HL-60/S4 treated with retinoic acid at 250 ng/mL for 4 days and 3 days (cell line): ENCODE results near the gene B3GAT1.

Experiments used
- in situ Hi-C: fragments of 300-500 bp; cut with MboI; formaldehyde crosslinking; loops from 2 replicates; pipeline ENCODE4 v1.7.0; 2022; ENCODE audit warnings: low sequenced_read_pairs

Gene B3GAT1

DNA sequence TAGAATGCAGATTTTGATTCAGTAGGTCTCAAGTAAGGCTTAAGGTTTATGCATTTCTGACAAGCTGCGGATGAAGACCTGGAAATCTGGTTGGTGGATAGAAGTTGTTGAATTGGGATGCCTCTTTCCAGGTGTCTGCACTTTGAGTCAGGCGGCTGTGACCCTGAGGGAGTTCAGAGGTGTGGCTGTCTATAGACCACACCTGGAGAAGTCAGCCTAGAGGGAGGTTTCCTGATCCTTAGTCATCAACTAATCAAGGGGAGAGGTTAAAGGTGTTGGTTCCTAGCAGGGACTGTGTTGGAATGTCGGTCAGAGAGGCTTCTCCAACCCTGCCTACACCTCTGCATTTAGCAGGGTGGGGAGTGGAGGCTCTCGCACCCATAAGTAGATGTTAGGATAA lies 72.3 kb downstream of the B3GAT1 start:
- in situ Hi-C loops = no loop called here

DNA sequence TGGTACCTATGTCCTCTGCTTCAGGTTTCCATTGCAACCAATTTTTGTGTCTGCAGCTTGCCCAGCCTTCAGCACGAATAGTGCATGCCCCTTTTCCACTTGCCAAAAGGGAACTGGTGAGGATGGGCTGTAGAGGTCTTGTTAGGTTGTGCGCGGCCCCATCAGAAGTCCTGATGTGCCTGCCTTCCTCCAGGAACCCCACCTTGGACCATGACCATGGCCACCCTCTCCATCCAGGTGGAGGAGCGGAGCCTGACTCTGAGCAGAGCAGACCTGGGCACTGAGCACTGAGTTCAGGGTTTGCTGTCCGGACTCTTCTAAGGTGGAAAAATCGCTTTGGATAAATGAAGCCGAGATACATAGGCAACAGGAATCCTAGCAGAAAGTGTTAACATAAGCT lies 73.4 kb downstream of the B3GAT1 start:
- in situ Hi-C loops = no loop called here

DNA sequence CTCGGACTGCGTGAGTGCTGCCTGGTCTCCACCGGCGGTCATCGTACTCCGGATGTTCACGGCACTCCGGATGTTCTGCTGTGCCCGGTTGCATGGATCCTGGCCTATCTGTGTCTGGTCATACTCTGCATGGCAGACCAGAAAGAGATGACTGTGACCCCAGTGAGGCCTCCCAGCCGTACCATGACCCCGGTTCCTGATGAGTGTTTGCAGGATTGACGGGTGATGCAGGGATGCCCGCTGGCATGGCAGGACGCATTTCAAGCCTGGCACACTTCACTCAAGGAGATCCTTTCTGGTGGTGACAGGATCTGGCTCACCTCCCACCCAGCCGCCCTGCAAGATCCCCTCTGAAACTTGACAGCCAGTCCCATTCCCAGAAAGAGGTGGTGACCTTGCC lies 74.0 kb downstream of the B3GAT1 start:
- in situ Hi-C loops = no loop called here

DNA sequence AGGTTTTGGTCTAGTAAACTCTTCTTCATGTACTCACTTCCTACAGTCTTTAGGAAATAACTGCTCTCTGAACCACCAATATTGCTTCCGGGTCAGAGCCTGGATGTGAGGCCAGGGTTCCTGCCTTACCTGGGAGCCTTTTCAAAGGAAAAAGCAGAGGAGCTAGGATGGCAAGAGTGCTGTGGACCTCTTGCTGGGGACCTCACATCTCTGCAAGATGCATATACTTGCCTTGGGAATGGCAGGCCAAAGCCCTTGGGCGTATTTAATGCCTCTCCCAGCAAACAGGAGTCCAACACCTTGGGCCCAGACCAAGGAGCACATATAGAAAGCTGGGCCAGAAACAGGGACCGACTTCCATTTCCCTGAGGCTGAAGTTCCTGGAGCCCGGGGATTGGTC lies 75.0 kb downstream of the B3GAT1 start:
- in situ Hi-C loops = no loop called here

DNA sequence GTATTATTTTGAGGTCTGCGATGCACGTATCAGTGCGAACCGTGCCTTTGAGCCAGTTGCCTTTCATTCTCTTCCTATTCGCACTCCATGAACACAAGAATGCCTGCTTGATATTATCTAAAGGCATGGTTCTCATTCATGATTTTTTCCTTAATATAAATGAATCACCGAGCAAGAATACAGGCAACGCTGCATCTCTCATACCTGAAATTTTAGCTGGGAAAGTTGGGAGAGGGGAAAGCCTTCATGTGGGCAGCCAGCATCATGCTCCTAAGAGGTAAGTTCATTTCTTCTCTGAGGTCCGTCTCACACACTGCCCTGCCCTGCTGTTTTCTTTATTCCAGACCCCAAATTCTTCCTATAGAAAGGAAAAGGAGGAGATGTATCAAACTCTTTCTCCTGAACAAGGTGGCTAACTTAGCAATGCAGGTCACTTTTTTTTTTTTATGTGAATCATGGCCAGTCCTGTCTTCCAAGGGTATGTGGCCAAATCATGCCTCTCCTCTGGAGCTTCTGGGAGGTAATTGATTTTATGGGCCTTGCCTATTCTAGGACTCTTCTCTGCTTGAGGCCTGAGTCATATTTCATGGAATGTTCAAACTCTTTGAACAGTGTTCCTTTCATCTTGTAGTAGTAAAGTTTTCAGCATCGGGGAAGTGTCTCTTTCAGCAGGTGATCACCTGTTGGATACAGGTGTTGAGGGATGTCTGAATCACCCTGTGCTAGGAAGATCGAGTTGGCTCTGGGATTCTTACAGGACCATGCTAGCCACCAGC lies 77.1 kb downstream of the B3GAT1 start:
- in situ Hi-C loops = no loop called here

DNA sequence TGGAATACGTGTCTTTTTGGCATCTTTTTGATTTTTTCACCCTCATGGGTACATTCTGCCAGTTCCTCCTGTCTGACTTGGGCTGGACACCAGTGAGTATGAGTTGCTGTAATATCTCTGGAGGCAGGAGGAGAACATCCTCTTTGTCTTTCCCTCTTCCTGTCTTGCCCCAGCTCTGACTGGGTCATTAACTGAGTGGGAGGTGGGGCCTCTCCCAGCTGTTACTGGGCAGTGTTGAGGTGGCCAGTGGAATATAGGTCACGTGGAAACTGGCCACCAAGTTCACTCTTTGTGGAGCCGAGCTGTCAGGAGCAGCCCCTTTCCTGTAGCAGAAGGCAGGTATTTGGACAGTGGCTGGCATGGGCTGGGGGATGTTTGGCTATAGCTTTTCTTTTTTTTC lies 78.1 kb downstream of the B3GAT1 start:
- in situ Hi-C loops = no loop called here

DNA sequence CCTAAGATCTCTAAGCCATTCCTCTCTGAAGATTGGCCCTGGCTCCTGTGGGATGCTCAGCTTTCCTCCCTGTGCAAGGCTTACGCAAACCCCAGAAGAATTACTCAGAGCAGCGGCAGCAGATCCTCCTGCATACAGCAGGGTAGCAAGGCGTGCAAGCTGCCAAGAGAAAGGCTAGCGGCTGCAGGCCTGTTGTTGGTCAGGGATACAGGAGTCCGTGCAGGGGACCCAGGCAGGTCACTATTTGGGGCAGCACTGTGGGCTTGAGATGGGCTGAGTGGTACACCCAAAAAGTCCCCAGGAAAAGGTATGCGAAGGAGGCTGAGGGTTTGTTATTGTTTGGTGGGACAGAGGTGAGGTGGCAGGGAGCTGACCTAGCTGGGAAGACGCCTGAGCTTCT lies 78.7 kb downstream of the B3GAT1 start:
- in situ Hi-C loops = no loop called here

DNA sequence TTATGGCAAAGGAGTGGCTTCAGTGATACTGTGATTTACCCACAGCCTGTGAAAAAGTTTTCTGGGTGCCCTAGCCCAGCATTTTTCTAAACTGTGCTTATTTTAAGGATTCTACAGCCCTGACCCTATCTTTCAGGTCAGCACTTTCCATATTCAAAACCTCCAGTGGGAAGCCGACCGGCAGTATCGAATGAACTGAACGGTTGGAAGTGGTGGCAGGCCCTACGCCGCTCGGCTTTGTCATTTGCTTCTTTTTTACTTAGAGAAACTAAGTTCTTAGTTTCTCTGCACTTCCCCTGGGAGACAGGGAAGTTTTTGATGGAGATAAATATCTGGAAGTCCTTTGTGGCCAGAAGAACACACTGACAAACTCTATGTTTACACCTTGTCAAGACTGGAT lies 79.3 kb downstream of the B3GAT1 start:
- in situ Hi-C loops = no loop called here

DNA sequence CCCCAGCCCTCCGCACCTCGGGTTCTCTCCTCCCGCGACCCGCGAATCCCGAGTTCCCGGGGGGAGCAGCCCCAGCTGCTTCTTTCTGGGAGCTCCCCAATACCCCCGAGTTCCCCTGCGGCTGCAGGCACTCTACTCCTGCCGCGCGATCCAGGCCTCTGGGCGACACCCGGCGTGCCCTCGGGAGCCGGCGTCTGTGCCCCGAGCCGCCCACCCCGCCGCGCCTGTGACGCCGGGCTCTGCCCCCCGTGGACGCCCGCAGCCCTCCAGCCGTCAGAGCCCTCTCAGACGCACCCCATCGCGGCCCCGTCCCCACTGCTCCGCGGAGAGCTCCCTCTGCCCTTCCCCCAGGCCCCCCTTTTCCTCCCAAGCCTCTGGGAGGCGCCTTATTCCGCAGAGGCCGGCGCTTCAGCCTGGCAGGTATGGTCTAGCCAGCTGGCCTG lies 79.8 kb downstream of the B3GAT1 start:
- in situ Hi-C loops = no loop called here

DNA sequence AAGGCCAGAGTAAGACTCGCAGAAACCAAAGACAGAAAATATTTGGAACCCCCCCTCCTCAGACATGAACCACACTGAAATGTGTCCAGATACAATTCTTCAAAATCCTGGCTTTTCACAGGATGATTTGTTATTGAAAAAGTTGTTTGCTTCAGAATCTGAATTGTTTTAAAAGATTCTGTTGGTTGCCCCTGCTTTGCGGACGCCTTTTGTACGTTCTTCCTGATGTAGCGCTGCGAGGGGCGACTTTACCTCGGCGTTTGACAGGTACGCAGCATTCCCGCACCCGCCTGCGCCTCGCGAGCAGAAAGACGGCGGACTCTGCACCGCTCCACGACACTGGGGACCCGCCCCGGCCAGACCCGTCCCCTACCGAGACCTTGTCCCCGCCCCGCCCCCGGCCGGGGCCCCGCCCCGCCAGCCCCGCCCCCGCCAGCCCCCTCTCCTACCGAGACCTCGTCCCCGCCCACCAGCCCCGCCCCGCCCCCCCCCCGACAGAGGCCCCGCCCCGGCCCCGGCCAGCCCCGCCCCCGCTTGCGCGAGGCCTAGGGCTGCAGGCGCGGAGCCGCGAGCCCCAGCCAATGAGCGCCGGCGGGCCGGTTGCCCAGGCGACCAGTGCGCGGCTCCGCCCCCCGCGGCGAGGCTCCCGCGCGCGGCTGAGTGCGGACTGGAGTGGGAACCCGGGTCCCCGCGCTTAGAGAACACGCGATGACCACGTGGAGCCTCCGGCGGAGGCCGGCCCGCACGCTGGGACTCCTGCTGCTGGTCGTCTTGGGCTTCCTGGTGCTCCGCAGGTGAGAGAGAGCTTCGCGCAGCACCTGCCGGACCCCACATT lies 80.5 kb downstream of the B3GAT1 start, which contains the start of gene GLB1L2:
TSS of gene GLB1L2 (plus strand) at position 635 of the 835 bp plus-strand sequence. CDS start at position 709, 74 bp downstream.
- in situ Hi-C loops = no loop called here

DNA sequence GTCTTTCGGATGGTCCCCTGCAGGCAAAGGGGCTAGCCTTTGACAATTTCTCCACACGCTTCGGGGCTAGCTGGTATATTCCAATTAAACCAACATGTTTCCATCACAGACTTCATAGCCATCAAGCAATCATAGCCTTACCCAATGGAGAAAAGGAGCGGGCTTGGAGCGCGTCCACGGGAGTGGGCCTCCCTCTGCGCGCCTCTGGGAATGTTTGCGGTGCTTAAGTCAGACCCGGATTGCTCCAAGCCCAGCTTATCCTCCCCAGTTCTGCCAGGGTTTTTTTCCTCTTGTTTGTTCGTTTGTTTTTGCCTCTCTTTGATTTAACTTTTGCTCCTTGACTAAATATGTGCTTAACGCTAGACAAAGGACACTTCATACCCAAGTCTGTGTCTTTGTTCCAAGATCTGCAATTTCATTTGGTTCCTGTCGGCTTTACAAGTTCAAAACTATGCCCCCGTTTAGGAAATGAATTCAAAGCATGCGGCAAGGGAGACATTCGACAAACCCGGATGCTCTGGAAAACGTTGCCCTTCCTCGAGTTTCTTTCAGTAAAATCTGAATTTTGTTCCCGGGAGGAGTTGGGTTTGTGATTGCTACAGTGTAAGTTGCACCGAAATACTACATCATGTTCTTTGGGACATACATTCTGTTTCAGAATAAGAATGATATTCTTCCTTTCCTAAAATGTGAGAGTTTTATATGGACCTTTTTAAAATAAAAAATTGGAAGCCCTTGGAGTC lies 81.3 kb downstream of the B3GAT1 start:
- in situ Hi-C loops = no loop called here
